WI38 (cell line): ENCODE results near the gene PAF1.

Experiments used
- H3K4me3 ChIP-seq: 2 replicates; pipeline ENCODE4 v1.5.1; 2011; ENCODE audit warnings: low read depth, mild to moderate bottlenecking, control low read depth, low read length
- CTCF ChIP-seq: IDR thresholded peaks from 2 replicates; pipeline ENCODE4 v1.5.1; 2012; ENCODE audit warnings: low read depth, mild to moderate bottlenecking, control low read depth, low read length

PAF1 gene

GRCh38 chr19:39423258-39424086 lies 32.6 kb upstream of the PAF1 start:
- H3K4me3 ChIP-seq, result no peak overlapping the region
- no peak for TF ChIP-seq CTCF

DNA sequence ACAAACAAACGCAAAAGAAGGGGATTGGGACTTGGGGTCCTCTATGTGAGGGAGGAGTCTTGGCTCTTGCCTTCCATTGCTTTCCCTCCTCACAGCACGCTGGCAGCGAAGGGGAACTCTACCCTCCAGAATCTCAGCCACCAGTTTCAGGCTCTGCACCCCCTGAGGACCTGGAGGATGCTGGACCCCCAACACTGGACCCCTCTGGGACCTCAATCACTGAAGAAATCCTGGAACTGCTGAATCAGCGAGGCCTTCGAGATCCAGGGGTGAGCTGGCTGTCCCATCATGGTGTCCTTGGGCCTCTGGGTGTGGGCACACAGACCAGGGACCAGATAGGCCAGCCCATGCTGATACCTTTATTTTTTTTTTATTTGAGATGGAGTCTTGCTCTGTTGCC lies 31.1 kb upstream of the PAF1 start:
- H3K4me3 ChIP-seq, result no peak overlapping the region
- no peak for TF ChIP-seq CTCF

GRCh38 chr19:39420769-39421168 lies 29.9 kb upstream of the PAF1 start:
- TF ChIP-seq CTCF, result no peak
- no peak overlapping the region for H3K4me3 ChIP-seq

DNA sequence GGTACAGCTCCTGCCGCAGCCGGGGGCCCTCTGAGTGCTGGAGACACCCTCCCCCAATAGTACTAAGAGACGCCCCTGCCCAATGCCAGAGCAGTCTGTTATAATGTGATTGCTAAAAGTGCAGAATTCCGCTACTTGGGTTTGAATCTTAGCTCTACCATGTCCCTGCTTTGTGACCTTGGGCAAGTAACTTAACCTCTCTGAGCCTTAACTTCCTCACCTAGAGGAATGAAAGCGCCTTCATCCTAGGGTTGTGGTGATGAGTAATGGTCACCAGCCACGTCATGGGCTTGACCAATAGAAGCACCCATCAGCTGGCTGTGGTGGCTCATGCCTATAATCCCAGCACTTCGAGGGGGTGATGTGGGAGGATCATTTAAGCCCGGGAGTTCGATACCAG lies 28.1 kb upstream of the PAF1 start:
- TF ChIP-seq CTCF, result no peak
- H3K4me3 ChIP-seq, result no peak overlapping the region

GRCh38 chr19:39417463-39418181 lies 26.7 kb upstream of the PAF1 start:
- no peak overlapping the region for H3K4me3 ChIP-seq
- no peak for TF ChIP-seq CTCF

DNA sequence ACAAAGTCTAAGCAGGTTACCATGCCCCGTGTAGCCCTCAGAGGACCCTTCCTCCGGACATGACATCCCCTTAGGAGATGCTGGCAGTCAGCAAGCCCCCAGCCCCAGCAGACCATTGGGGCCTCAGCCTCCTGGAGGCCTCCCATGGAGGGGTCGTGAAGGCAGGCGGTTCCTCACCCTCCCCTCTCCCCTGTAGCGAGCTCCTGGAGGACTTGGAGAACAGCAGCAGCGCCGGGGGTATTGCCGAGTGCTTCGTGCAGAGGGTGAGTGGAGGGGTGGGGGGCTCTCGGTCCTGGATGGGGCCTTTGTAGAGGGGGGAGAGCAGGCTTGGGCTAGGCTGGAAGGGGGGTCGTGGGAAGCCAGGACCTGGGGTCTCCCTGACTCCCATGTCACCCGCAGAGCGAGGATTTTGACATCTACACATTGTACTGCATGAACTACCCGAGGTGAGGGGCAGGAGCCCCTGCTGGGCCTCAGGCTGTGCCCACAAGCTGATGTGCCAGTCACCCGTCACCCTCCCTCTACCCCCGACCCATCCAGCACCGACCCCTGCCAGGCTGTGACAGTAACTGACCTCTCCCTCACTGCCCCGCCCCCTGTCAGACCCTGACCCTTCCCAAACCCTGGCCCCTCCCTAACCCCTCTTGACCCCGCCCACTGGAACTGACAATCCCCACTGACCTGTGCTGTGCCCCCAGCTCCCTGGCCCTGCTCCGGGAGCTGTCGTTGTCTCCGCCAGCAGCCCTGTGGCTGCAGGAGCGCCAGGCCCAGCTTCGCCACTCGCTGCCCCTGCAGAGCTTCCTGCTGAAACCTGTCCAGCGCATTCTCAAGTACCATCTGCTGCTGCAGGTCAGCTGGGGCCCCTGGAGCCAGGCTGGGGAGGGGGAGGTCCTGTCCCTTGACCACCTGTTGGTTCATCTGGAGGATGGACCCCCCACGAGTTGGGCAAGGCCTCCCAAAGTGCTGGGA lies 25.5 kb upstream of the PAF1 start:
- TF ChIP-seq CTCF, result no peak

More for the DNA sequence above, 25.5 kb upstream of the PAF1 start:
- H3K4me3 ChIP-seq, result no peak overlapping the region
